COR-L47 (cell line): ENCODE data around the gene THPO.

Source experiments
- DNase-seq: peaks from one replicate; lab custom pipeline; 2025; lab: John Stamatoyannopoulos, UW

Gene THPO

DNA sequence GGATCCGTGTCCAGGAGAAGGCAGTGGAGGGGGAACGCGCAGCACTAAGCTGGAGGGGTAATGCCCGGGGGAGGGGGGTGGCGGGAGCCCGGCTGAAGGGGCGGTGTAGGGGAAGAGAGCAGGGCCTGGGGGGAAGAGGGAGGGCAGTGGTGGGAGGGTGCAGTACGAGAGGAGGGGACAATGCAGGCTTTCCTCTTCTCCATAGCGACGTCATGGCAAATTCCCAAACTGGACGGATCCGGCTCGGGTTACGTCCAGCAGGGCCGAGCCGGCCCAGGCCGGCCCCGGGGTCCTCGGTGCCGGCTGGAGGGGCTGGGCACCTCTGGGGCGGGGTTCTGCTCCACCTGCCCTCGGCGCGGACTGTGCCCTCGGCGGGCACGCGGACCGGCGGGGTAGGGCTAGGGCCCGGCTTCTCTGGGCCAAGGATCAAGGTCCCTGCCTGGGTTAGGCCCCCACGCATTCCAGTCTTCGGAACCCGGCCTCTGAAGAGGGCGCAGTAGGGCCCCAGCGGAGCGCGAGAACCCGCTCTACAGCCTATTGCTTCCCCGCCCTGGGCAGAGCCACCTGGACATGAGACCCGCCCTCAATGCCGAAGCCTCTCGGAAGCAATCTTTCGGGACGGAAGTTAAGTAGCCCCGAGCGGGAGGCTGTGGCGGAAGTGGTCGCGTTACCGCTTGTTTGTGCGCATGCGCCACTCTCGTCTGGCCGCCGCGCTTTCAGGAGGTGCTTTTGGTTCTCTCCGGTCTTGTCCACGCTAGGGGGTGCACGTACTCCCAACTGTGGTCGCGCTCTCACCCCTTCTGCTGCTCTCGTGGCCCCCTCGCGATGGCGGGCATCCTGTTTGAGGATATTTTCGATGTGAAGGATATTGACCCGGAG, 15.1 kb downstream of the THPO start:
- DNase-seq: peak; percentile 100

DNA sequence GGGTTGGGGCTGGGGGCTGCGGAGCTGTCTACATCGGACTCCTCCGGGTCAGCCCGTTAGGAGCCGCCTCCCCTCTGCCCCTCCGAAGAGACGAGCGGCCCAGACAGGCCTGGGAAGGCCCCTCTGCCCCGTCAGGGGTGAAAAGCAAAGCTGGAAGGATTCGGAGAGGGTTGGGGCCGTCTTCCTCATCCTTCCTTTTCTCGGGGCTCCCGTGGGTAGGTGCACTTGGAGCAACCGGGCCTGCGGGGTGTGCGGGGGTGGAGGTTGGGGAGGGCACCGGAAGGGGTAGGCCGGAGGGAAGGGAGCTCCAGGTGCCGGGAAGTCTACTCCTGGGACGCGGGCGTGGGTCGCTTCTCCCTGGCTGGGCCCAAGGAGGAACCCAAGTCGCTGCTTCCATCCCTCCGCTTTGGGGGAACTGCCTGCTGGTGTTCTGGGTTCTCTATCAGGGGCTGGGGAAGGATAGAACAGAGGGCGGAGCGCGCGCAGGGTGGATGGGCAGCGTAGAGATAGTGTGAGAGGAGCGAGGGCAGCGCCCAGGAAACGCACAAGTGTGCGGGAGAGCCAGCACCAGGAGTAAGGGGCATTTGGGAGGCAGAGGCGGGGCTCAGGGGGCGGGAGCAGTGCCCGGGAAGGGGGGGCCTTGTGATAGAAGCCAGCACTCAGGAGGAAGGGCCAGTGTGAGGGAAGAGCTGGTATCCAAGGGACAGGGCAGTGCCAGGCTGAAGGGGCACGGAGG, 15.9 kb downstream of the THPO start:
- peak; percentile 71 for DNase-seq

DNA sequence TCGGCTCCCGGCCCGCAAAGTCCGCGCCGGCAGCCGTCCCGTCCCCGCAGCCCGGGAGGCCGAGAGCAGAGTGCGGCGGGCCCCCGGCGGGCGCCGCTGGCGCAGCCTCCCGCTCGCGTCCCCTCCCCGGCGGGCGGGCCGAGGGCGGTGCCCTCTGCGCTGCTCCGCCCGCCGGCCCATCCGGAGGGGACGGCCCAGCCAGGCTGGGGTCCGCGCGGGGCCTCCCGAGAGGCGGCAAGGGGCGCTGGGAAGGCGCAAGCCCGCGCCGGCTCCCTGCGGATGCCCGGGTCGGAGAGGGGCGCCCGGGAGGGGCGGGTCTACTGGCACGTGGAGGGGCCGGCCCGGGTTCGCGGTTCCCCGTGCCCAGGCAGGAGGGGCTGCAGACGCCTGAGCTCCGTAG, 16.5 kb downstream of the THPO start, which contains the start of the genes CLCN2 and POLR2H:
Gene CLCN2 (minus strand): TSS at position 74 of the 400 bp plus-strand sequence. CDS start 126 bp downstream, outside the sequence.
Gene POLR2H (plus strand): TSS at position 179 of the 400 bp plus-strand sequence. CDS start 1,783 bp downstream, outside the sequence.
- DNase-seq: peak; percentile 43

DNA sequence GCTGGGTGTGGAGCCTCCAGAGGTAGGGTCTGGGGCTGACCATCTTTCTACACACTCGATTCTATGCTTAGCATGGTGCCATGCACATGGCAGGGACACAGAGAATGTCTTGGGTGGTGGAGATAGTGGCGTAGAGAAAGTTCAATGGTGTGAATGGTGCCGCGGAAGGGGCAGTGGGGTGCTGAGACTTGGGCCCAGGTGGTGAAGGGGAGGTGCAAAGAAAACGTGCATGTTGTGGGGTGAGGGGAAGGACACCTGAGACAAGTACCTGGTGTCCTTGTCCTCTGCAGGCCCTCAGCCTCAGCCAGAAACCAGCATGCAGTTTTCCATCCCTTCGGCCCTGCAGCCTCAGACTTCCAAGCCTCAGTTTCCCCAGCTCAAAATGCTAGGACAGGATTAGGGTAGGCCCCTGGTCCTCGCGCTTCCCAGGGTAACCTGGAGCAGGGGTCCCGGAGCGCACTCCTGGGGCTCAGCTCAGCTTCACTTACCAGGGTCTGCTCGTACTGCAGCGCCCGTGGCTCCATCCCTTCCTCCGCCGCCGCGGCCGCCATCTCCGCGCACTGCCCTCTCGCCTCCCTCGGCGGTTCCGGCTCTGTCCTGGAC, 17.0 kb downstream of the THPO start:
- no peak for DNase-seq

DNA sequence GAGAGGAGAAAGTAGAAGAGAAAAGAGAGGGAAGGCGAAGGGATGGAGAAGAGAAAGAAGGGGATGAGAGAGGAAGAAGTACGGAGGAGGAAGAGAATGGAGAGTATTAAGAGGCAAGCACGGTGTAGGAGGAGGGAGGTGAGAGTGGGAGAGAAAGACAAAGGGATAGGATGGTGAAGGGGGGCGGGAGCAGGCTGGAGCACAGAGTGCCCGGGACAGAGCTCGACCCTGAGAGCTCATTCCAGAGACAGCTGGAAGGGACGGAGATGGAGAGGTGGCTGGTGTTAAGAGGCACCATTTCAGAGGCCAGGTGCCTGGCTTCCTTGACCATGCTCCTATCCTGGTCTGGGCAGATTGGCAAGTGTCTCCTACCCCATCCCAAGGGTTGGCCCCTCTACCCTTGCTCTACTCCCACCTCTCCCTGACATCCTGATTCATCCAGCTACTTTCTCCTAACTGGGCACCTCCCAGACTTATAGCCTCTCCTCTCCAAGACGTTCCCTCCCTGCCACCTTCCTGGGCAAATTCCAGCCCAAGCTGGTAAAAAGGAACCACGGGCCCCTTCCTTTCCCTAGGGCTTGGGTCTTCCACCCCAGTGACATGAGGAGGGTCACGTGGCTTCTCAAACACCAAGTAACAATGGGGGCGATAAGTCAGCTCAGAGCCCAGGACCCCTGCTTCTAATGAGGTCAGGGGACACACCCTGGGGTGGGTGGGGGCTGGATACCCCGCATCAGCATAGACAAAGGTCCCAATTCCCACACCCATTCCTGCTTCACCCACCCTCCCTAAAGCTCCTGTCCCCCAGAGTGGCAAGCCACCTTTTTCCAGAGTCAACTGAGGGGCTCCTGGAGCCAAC, 17.7 kb downstream of the THPO start:
- no peak for DNase-seq

DNA sequence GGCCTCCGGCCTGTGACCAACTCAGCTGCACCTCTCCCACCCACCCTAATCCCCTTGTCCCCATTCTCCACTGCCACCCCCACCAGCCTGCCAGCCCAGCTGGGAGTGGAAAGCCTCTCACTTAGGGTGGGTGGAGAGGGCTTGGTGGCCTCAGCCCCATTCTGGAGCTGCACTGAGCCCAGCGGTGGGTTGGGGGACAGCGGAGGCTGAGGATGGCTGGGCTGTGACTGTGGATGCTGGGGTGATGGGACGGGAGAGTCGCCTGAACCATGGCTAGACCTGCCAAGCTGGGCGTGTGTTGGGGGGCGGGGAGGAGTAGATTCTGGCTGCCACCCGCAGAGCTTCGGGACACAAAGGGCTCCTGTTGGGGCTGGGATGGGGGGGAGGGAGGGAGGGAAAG, 18.4 kb downstream of the THPO start:
- no peak for DNase-seq

DNA sequence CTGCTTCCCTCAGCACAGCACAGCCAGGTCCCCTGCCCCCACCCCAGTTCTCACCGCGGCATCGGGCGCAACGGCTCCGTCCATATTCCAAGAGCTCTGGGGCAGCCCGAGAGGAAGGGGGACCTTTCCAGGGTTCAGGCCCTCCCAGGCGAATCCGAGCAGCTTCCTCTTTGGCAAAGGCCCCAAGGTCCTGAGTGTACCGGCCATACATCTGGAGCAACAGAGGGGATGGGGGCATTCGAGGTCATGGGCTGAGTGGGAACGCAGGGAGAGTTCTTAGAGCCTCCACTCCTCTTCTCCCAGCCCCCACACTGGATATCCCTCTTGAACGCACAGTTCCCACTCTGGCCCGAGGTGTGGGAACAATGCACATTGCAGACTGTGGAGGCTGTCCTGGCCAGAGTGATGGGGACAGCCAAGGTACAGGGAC, 19.1 kb downstream of the THPO start:
- no peak for DNase-seq

DNA sequence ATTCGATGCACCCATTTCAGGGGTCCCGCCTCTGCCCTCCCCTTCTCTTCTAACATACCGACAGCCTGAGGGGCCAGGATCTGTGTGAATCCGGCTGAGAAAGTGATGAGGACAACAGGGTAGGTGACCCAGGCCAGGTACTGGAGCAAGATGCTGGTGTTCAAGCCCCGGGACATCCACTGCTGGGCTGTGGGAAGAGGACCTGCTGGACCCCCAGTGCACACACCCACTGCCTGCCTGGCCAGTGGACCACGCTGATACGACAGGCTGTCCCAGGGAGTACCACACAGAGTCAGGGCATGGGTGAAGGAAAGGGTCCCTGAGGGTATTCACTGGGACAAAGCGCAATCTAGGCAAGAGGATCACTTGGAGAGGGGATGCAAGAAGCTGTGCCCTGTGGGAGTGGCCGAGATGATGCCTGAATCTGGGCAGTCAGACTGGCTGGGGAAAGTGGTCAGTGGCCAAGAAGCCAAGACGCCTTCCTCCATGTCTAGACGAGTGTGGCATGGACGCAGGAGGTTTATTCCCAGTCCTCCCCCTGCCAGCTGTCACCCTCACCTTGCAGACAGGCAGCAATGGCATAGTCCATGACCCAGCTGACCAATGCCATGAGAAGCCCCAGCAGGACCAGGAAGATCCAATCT, 19.8 kb downstream of the THPO start:
- DNase-seq: no peak

DNA sequence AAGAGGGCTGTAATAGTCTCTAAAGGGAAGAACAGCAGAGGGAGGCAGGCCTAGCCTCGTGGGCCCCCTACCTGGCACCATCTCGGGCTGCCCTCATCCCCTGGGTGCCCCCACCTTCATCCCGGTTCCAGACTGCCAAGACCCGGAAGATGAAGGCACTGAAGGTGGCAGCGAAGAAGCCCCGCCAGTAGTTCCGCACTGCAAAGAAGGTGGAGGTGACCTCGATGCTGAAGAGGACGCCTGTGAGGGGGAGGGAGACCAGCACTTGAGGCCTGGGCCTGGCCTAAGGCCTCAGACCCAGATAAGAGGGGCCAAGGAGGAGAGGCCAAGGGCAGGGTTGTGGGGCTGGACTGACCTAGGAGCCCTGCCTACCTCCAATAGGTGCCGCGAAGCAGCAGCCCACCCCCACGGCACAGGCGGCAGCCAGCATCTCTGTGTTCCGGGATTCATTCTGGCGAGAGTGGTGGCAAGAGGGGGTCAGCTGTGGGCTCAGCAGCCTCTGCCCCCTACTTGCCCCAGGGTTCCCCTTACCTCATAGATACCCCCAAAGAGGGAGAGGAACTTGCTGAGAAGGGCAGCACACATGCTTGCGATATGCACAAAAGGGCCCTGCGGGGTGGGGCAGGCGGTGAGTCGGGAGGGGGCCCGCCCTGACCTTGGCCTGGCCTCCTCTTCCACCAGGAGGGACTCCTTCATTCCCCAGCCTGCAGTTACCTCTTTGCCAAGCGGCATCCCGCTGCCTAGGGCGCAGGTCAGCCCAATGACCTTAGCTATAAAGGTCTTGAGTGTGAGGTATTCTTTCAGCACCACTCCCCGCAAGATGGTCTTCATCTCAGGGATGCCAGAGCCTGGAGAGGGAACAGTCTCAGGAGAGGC, 20.5 kb downstream of the THPO start:
- no peak for DNase-seq

DNA sequence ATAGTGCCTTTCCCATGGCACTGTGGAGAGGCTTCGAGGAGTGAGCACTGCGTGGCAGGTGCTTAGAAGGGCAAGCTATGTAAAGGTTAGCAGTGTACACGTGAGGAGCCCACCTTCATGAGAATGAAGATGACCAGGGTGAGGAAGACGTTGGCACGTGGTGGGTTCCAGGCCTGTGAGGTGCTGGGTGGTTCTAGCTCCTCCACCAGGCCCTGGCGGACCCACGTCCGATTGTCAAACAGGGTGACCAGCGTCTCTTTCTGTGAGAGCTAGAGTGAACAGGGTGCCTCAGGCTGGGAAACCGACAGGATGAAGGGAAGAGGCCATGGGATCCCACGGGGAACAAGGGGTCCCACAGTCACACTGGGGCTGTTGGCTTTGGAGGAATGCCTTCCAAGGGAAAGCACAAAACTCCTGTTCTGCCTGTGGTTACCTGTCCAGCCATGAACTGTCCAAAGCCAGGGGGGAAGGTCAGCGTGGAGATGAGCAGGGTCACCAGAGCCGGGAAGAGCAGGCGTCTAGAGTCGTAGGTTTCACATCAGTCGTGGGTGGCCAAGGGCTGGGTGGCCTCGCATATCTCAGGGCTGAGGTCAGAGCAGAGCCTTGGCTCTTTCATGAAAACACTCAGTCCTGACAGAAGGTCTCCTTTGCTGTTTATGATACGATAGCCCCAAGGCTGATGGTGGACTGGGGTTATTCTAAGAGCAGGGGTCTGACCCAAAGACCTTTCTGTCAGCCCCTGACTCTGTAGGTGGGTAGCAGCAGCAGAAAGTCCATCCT, 22.6 kb downstream of the THPO start:
- no peak for DNase-seq

DNA sequence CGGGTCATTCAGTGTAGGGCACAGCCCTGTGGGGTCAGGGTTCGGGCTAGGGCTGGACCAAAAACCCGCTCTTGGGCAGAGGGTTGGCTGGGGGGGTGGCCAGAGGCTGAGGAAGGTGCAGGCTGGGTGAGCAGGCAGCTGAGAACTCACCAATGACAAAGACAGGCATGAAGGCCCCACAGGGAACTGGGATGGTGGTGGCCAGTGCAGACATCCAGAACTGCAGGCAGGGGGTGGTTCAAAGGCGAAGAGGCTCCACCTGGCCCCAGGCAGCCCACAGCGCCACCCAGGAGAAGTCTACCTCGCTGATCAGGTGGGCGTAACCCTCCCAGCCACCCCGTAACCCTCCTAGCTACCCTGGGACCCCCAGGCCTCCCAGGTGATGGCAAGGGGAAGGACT, 23.3 kb downstream of the THPO start:
- no peak for DNase-seq

DNA sequence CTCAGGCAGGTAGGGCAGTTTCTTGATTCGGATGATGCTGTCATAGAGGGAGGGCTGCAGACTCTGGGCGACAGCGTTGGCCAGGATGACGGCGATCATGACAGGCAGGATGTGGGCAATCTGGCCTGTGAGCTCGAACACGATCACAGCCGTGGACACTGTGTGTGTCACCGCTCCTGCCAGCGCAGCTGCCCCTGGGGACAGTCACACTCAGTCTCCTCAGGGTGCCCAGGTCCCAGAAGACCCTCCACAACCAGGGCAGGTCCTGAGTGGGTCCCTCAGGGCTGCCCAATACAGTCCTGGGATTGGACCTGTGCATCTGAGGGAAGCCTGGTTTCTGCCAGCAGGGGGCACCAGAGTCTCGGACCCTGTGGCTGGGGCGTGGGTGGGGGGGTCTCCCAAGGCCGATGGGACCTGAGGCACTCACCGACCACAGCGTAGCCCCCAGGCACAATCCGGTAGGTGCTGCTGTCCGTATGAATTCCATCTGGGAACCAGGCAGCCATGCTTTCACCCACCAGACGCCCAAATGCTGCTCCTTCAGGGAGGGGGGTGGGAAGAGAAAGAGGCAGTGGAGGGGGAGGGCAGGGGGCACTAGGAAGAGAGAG, 23.8 kb downstream of the THPO start:
- peak; percentile 50 for DNase-seq

DNA sequence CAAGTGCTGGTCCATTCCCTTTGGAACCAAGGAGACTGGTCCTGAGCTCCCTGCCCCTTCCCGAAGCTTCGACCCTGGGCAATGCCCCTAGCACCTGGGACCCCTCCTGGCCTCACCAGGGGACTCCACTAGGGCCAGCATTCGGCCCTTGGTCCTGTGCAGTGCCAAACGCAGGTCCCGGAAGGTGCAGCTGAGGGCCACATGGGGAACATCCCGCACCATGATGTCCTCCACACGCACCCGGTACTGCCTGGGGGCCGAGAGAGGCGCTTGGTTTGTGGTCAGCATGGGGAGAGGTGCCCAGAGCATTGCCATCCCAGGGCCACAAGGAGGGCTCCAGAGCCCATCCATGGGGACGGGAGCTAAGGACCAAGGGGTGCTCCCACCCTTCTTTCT, 24.5 kb downstream of the THPO start:
- DNase-seq: no peak

DNA sequence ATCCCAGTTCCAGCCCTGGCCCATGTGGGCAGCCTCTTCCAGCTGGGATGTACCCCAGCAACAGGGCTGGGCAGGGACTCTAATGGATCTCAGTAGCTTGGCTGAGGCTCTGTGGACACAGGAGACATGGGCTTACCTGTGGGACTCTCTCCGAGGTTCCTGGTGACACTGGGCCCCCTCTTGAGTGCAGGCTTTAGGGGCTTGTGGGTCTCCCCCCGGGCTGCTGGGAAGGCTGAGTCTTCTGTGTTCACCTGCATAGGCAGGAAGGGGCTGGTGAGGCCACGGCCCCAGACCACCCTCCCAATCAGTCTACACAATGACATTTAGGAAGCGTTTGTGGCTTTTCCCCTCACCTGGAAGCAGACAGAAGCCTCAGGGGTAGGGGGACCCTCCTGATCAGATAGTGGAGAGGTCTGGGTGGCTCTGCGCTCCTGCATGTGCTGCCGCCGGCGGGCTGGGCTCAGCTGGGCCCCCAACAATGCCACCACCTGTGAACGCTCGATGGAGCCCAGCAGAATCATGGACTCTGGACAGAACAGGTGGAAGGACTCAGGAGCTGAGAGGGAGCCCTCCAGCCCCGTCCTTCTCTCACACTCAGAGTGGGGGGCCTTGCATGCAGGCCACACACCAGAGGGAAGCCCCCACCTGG, 25.0 kb downstream of the THPO start:
- DNase-seq: no peak

DNA sequence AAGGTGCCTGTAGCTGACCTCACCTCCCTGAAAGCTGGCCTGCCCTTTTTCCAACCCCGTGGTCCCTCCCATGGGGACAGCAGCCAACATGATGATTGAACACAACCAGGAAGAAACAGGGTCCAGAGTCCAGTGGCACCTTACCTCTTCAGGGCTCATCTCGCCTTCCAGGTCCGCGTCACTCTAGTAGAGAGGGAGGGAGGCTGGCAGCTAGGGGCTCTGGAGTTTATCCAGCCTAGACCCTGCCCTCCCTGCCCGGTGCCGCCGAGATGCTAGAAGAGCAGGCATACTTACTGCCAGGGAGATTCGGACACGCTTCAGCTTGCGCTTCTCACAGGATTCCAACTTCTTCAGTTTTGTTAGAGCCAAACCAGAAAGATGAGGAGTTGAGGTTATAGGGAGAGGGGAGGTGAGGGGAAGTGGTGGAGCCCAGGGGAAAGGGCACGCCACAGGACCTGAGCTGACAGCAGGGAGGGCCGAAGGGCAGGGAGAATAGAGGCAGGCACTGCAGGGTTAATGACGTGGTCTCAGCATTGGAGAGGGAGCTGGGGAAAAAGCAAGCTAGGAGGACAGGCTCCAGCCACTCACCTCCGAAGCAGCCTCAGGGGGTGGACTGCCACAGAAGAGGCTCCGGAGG, 25.7 kb downstream of the THPO start:
- DNase-seq: no peak

DNA sequence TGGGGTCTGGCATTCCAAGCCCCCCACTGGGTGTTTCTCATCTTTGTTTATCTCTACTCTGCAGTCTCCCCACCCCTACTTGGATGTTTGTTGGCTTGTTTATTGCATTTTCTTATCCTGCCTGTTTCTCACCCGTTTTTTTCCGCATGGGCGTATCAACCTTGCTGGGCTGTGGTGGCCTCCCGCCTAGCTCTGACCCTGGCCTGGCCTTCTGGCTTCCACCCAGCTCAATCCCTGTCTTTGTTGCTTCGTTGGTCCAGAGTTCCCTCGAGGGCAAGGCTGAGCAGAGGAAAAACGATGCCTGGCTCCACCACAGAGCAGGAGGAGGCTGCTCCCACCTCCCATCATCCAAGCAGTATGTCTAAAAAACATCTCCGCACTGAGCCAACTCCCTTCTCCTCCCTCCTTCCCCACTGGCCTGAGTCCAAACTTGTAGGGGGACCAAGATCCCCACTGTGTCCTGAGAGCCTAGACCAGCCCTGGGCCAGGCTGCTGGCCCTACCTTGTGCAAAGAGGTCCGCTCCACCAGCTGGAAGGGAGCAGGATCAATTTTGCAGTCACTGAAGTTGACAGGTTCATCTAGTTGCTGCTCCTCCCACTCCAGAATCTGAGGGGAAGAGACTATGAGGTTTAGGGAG, 26.4 kb downstream of the THPO start:
- DNase-seq: no peak

DNA sequence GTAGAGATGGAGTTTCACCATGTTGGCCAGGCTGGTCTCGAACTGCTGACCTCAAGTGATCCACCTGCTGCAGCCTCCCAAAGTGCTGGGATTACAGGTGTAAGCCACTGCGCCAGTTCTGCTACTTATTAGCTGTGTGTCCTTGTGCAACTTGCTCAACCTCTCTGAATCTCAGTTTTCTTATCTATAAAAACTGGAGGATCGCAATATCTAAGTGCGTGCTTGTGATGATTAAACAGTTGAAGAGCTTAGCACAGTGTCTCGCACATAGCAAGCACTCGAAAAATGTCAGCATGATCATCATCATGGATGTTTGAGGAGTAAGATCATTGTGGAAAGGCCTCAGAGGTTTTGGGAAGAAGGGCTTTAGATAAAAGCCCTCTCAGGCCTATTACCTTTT, 27.4 kb downstream of the THPO start:
- no peak for DNase-seq
